MCF 10A (cell line): ENCODE measurements around the gene RAD18. TPM values are rescaled to one million over a fixed set of nuclear protein-coding genes. Genes with fewer than 3 reads are reported as not detected.

ENCODE experiments used
- BruUV-seq: library from RNA; stranded (reverse); fragments of 400-500 nt; replicated peaks from 2 replicates; lab custom pipeline; 2021; lab: Mats Ljungman, UMichigan
- CTCF ChIA-PET: fragments of 300-600 bp; sonication (Branson Sonifier 250); formaldehyde crosslinking; extraction: SDS; loops from one replicate; lab custom pipeline; 2021; ENCODE audit warnings: antibody characterized with exemption, inconsistent platforms; lab: Yijun Ruan, JAX
- POLR2A ChIA-PET: fragments of 300-600, 350-650 bp; sonication (Branson Sonifier 250); formaldehyde crosslinking; extraction: SDS; loops from one replicate; lab custom pipeline; 2020; ENCODE audit warnings: antibody characterized with exemption, inconsistent platforms; lab: Yijun Ruan, JAX
- DNase-seq: peaks from one replicate; pipeline ENCODE4 v3.0.0-alpha.2; 2018; ENCODE audit not compliant: unreplicated experiment
- H3K27ac Mint-ChIP-seq: one replicate; pipeline ENCODE4 v1.8.0; 2022; ENCODE audit warnings: mild to moderate bottlenecking, low read depth, mixed read lengths; ENCODE audit not compliant: unreplicated experiment
- H3K27me3 Mint-ChIP-seq: one replicate; pipeline ENCODE4 v1.8.0; 2022; ENCODE audit warnings: mixed read lengths; ENCODE audit not compliant: insufficient read depth, unreplicated experiment
- H3K36me3 Mint-ChIP-seq: one replicate; pipeline ENCODE4 v1.8.0; 2022; ENCODE audit warnings: mild to moderate bottlenecking, moderate library complexity, mixed read lengths; ENCODE audit not compliant: insufficient read depth, unreplicated experiment
- H3K4me1 Mint-ChIP-seq: one replicate; pipeline ENCODE4 v1.8.0; 2022; ENCODE audit warnings: mixed read lengths; ENCODE audit not compliant: insufficient read depth, unreplicated experiment
- H3K4me3 Mint-ChIP-seq: one replicate; pipeline ENCODE4 v1.8.0; 2022; ENCODE audit warnings: mild to moderate bottlenecking, moderate library complexity, mixed read lengths; ENCODE audit not compliant: unreplicated experiment
- H3K9me3 Mint-ChIP-seq: one replicate; pipeline ENCODE4 v1.8.0; 2022; ENCODE audit warnings: mixed read lengths; ENCODE audit not compliant: unreplicated experiment
- intact Hi-C: fragments of 100-400 bp; cut with micrococcal nuclease; formaldehyde crosslinking; loops from 2 replicates; pipeline ENCODE4 v1.14.1; 2022
- total RNA-seq: library from RNA; stranded (reverse); gene quantifications from 2 replicates; pipeline ENCODE4 v1.2.3, GENCODE V29; 2022
- TF ChIP-seq, protein P1 (sequence below): fragments of 200-600 bp; IDR thresholded peaks from one replicate; pipeline ENCODE4 v1.8.0; 2022; ENCODE audit warnings: antibody characterized with exemption, mild to moderate bottlenecking; ENCODE audit not compliant: unreplicated experiment

The RAD18 gene
- total RNA-seq, 1 experiment from 2014 or later, result 29.1 TPM

DNA sequence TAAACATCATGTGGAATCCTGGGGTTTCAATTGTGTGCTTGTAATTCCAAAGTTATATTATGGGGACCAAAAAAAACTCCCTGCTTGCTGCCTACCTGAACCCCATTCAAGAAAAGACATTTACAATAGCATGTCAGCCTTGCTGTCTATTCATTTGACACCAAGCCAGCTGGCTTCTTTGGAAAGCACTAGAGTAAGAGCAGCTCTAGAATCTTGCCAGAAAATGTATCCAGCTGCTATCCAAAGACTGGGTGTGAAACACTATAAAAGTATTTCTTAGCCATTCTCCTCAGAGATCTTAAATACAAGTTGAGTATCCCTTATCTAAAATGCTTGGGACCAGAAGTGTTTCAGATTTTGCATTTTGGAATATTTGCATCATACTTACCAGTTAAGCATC, 87.4 kb downstream of the RAD18 start:
- ChIA-PET CTCF (interaction anchor here (1.9 kb wide), 1 partner anchor 106 kb away, joined by 7 read pairs; the partner anchor contains the start of gene OXTR), POLR2A (interaction anchor here (0.6 kb wide), 1 partner anchor 804 kb away, joined by 3 read pairs; no protein-coding TSS in a partner anchor)
- TF ChIP-seq, protein P1, sequence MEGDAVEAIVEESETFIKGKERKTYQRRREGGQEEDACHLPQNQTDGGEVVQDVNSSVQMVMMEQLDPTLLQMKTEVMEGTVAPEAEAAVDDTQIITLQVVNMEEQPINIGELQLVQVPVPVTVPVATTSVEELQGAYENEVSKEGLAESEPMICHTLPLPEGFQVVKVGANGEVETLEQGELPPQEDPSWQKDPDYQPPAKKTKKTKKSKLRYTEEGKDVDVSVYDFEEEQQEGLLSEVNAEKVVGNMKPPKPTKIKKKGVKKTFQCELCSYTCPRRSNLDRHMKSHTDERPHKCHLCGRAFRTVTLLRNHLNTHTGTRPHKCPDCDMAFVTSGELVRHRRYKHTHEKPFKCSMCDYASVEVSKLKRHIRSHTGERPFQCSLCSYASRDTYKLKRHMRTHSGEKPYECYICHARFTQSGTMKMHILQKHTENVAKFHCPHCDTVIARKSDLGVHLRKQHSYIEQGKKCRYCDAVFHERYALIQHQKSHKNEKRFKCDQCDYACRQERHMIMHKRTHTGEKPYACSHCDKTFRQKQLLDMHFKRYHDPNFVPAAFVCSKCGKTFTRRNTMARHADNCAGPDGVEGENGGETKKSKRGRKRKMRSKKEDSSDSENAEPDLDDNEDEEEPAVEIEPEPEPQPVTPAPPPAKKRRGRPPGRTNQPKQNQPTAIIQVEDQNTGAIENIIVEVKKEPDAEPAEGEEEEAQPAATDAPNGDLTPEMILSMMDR, result no peak
- Mint-ChIP-seq H3K4me3 (no peak overlapping the region), H3K27me3 (no peaks in the 10 kb centered on the region), H3K27ac (no peak overlapping the region), H3K36me3 (peaks cover 17% of the 10 kb centered on the region), H3K9me3 (no peaks in the 10 kb centered on the region), H3K4me1 (peaks cover 11% of the 10 kb centered on the region)
- DNase-seq, result no peak
- intact Hi-C loops, result no loop called here
- no TSS peak for BruUV-seq

GRCh38 chr3:8873740-8874139, 89.5 kb downstream of the RAD18 start:
- intact Hi-C loops, result no loop called here
- peak overlapping the region; percentile 24 for H3K27ac Mint-ChIP-seq
- TF ChIP-seq, protein P1, result no peak
- no peaks in the 10 kb centered on the region for H3K9me3 Mint-ChIP-seq
- peaks cover 27% of the 10 kb centered on the region for H3K4me1 Mint-ChIP-seq
- ChIA-PET POLR2A (interaction anchor here (0.7 to 0.8 kb wide), 2 partner anchors 10 to 14 kb away, joined by 3 read pairs; no protein-coding TSS in a partner anchor), CTCF (interaction anchor here (0.6 to 1.4 kb wide), 4 partner anchors 22 to 104 kb away, joined by 3 to 4 read pairs (median 4); partner anchors contain the start of gene OXTR)
- DNase-seq, result no peak
- H3K4me3 Mint-ChIP-seq, result no peak overlapping the region
- H3K27me3 Mint-ChIP-seq, result no peaks in the 10 kb centered on the region
- BruUV-seq, result no TSS peak
- H3K36me3 Mint-ChIP-seq, result peaks cover 10% of the 10 kb centered on the region

- no peak overlapping the region for H3K4me3 Mint-ChIP-seq
- H3K27me3 Mint-ChIP-seq, result no peaks in the 10 kb centered on the region
- H3K9me3 Mint-ChIP-seq, result no peaks in the 10 kb centered on the region
- DNase-seq, result no peak
- H3K4me1 Mint-ChIP-seq, result peaks cover 27% of the 10 kb centered on the region
- BruUV-seq, result no TSS peak
- POLR2A ChIA-PET, result interaction anchor here (1.0 kb wide), 1 partner anchor 10 kb away, joined by 3 read pairs; no protein-coding TSS in a partner anchor
- H3K36me3 Mint-ChIP-seq, result peaks cover 10% of the 10 kb centered on the region
- TF ChIP-seq, protein P1, result no peak
- intact Hi-C loops, result no loop called here
- no peak overlapping the region for H3K27ac Mint-ChIP-seq
- CTCF ChIA-PET, result interaction anchor here (0.6 to 0.7 kb wide), 4 partner anchors 104 to 342 kb away, joined by 3 to 4 read pairs (median 3); no protein-coding TSS in a partner anchor
These were observed 91.0 kb downstream of the RAD18 start for GRCh38 chr3:8872261-8872660.

- TF ChIP-seq, protein P1, result no peak
- H3K27ac Mint-ChIP-seq, result no peak overlapping the region
- CTCF ChIA-PET, result interaction anchor here (0.6 to 0.8 kb wide), 2 partner anchors 30 to 189 kb away, joined by 3 read pairs; no protein-coding TSS in a partner anchor
- H3K9me3 Mint-ChIP-seq, result no peaks in the 10 kb centered on the region
- POLR2A ChIA-PET, result interaction anchor here (0.6 to 1.5 kb wide), 3 partner anchors 31 to 211 kb away, joined by 3 to 4 read pairs (median 4); no protein-coding TSS in a partner anchor
- H3K36me3 Mint-ChIP-seq, result peaks cover 3% of the 10 kb centered on the region
- no peak for DNase-seq
- no TSS peak for BruUV-seq
- peaks cover 27% of the 10 kb centered on the region for H3K4me1 Mint-ChIP-seq
- H3K4me3 Mint-ChIP-seq, result no peak overlapping the region
- intact Hi-C loops, result no loop called here
- no peaks in the 10 kb centered on the region for H3K27me3 Mint-ChIP-seq
These were observed 92.0 kb downstream of the RAD18 start for GRCh38 chr3:8871306-8871705.
